GM19455 (cell line): ENCODE measurements around the gene CRMP1.
"Not testable (repeated sequence)": the region's sequence is repeated elsewhere in the genome, so short reads cannot be mapped to it uniquely, and the experiment has no call there.

ENCODE experiments used
- ATAC-seq: cut with Tn5 transposase; IDR thresholded peaks from one replicate; pipeline ENCODE4 v1.9.1; 2021; ENCODE audit not compliant: unreplicated experiment

CRMP1 gene

DNA sequence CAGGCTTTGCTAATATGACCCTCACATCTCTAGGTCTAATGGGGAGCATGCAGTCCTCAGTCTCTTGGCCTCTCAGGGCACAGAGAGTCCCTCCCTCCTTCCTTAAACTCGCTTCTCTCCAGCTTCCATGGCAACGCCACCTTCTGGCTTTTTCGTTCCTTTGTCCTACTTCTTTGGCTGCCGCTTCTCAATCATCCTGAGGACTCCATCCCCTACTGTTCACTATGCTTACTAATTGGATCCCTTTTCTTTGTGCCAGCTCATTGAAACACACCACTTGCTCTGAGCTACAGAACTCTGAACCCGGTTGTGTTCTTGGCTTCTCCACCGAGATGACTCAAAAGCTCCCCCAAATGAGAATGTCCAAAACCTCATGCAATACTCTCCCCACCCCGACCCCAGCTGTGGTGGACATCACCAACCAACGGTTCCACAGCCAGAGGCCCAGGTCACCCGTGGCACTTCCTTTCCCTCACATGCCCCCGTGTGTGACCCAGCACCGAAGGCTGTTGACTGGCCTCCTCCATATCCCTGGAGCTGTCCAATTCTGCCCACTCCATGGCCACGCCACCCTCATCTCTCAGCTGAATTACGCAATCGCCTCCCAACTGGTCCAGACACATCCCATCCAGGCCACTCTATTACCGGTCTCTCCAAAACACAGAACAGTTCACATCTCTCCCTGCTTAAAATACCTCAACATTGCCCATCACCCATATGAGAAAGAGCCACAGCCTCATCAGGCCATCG is 34.7 kb downstream of the CRMP1 start:
- no peak for ATAC-seq

DNA sequence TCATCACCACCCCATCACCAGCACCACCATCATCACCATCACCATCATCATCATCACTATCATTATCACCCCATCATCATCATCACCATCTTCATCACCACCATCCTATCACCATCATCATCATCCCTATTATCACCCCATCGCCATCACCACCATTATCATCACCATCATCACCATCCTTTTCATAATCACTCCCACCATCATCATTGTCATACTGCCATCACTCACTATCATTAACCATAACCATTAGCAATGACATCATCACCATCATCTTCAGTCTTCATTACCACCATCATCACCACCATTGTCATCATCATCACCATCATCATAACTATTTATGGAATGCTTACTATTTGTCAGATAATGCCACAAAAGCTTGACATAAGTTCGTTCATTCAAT is 35.7 kb downstream of the CRMP1 start:
- ATAC-seq, result no peak

DNA sequence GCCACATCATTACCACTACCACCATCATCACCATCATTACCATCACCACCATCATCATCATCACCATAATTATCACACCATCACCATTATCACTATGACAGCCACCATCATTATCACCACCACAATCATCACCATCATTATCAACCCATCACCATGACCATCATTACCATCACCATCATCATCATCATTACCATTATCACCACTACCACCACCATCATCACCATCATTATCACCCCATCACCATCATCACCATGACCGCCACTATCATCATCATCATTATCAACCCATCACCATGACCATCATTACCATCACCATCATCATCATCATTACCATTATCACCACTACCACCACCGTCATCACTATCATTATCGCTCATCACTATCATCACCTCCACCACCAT is 36.5 kb downstream of the CRMP1 start:
- not testable (repeated sequence) for ATAC-seq

DNA sequence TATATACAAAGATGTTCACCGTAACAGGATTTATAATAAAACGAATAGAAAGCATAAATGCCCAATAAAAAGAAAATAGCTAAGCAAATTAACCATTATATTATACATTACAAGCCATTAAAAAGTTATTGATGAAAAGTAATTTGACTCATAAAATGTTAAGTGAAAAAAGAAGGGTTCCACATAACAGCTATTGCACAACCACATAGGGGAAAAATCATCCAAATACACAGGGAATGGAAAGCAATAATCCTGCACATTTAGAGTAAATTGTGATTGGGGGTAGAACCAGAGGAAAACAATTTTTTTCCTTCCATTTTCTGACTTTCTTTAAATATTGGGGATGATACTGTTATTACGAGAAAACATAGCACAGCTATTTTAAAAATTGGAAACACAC is 38.0 kb downstream of the CRMP1 start:
- no peak for ATAC-seq

GRCh38 chr4:5852523-5853202 is 40.2 kb downstream of the CRMP1 start:
- ATAC-seq, result no peak

DNA sequence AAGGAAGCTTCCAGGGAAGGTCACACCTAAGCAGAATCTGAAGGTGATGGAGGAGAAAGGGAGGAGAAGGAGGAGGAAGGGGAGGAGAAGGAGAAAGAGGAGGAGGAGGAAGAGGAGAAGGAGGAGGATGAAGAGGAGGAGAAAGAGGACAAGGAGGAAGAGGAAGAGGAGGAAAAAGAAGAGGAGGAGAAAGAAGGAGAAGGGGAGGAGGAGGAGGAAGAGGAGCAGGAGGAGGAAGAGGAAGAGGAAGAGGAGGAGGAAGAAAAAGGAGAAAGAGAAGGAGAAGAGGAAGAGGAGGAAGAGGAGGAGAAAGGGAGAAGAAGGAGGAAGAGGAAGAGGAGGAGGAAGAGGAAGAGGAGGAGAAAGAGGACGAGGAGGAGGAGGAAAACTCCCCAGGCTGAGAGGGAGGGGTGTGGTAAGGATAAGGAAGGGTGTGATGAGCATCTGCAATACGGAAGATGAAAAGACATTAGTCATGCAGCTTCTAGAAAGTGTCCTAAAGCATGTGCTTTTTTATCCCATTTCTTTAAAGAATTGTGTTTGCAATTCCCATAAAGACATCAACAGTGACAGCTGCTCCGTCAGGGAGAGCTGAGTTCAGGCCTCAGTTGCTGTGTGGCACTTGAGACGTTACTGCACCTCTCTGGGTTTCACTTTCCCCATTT is 41.1 kb downstream of the CRMP1 start:
- ATAC-seq, result no peak

- ATAC-seq, result no peak
These were observed 47.6 kb downstream of the CRMP1 start for GRCh38 chr4:5845035-5845905.

DNA sequence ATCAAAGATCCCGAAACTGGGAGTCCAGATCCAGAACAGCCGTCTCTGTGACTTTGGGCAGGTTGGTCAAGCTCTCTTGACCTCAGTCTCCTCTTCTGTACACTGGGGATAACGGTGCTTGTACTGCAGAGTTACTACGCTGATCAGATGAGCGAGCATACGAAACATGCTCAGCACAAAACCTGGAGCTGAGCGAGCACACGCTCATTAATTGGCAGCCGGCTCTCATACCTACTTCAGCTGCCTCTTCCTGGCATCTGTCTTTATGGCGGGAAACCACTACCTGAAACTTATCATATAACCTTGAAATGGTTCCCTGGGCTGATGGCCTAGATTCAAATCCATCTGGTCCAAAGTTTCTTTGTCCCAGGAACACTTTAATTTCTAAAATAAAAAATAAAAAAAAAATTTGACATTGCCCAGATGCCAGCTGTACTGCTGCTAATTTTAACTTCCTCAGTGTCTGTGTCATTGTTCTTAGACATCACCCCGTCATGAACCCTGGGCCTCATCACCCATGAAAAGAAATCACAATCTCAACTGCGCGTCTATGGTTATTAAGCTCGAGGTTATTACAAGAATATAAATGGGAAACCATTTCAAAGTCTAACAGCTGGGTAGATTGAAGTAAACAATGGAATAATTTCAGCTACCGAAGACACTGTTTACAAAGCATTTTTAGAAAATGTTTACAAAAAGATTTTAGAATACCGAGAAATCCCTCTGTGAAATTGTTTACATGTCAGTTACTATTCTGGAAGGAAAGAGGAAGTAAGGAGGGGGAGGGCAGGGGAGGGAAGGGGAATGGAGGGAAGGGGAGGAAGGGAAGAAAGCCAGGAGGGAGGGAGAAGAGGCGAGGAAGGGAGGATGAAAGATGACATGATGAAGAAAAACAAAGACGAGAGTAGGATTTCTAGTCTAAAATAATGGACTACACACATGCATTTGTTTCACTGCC is 49.0 kb downstream of the CRMP1 start:
- ATAC-seq, result no peak

DNA sequence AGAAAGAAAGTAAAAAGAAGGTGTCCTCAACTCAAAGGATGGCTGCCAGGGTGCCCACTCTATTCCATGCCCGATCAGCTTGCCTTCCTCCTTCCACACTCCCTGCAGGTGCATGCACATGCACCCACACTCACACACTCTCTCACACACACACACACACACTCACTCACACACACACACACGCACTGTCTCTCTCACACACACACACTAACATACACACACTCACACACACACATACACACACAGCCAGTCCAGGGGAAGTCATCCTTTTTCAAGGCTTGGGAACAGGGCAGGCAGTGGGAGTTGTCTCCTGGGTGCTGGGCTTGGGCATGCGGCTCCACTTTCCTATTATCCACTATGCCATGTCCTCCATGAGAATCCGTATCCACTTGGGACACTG is 50.4 kb downstream of the CRMP1 start:
- no peak for ATAC-seq

GRCh38 chr4:5839751-5840674 is 52.9 kb downstream of the CRMP1 start:
- ATAC-seq, result no peak

DNA sequence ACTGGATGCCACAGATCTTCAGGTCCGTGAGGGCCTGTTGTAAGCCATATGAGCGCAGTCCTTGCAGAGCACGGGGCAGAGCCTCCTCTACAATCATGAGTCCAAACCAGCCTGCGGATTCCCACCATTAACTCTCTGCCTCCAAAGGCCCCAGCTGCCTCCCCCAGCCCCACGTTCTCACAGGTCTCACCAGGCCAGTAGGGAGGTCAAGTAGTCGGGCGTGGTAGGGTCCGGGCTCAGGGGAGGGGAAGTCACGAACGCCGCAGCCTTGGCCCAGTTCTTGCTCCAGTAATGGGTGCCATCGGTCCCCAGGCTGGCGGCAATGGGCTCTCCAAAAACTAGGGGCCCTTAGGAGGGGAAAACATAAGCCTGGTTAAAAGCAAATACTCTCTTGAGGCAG is 53.6 kb downstream of the CRMP1 start:
- ATAC-seq, result no peak

- ATAC-seq, result not testable (repeated sequence)
These were observed 55.4 kb downstream of the CRMP1 start for GRCh38 chr4:5837483-5837882.

DNA sequence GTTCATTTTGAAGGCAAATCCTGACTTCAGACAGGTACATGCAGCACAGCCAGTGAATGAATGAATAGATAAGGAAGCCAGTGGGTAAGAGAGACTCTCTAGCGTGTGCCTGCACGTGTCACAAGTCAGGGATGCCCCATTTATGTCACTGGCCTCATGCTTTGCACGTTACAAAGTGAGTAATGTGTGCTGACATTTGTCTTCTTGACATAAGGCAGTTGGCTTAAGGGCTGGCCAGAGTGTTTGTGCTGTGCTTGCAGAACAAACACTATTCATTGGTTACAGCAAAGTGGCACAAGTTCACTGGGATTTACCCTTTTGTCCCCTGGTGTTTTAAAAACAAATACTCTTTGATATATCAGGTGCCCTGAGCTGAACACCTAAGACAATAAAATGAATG is 55.9 kb downstream of the CRMP1 start:
- ATAC-seq, result no peak

- no peak for ATAC-seq
These were observed 64.9 kb downstream of the CRMP1 start for GRCh38 chr4:5828005-5828391.

DNA sequence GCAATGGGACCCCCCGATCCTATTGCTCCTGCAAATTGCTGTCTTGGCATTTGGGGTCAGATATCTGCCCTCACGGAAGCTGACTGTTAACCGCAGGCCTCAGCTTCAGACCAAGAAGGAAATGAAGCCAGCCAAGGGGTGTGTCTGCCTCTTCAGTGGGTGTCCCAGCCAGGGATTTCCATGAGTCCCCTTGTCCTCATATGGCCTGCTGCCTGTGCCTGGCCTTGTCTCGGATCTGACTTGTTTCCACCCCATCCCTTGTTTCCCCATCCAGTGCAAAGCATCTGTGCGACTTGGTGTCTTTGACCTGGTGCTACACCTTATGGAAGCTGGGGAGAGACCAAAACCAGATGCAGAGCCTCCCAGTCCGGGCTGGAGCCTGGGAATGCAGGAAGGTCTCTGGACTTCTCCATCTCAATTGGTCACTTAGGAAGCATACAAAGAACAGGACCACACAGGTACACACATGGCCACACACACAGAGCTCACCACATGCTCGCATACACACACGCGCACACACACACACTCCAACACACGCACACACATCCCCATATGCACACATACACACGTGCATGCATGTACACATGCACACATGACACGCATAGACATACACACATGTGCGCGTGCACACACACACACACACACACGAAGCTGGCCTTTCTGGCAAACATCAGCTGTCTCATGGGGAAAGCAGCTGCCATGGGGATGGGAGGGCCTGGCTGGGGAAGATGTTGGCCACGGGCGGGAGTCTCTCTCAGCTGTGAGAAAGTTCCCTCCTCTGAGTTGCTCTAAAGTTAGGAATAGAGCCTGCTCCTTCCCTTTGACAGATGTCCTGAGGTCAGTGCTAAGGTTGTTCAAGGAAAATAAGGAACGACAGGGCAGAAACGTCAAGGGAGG is 65.5 kb downstream of the CRMP1 start:
- no peak for ATAC-seq

- ATAC-seq, result no peak
These were observed 66.3 kb downstream of the CRMP1 start for GRCh38 chr4:5826437-5827107.

DNA sequence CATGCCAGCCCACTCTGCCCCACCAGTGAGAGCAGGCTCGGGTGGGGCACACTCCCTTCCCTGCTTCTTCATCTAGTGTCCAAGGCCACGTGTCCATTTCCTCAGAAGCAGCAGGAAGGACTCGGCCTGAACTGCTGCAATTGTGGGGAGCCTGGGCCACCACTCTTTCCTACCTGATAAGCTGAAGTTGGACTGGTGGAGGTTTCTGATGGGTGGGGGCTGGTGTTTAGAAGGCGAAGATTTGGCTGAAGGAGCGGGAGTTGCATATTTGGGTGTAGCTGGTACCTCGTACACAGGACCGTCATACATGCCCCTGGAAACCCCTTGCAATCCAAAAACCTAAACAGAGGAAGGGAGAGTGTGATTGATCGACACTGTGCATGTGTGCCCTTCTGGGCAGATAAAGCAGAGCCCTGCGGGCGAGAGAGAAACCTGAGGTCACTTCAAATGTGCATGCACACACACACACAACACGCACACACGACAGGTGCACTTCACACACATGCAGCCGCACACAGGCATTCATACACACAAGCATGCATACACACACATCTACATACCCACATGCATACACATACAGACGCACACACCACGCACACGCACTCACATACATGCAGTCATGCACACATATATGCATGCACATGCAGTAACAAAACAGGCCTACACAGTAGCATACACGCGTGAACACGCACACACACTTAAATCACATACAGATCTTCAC is 67.4 kb downstream of the CRMP1 start:
- no peak for ATAC-seq
